ENCODE measurements around the gene PTGER1.

DNA sequence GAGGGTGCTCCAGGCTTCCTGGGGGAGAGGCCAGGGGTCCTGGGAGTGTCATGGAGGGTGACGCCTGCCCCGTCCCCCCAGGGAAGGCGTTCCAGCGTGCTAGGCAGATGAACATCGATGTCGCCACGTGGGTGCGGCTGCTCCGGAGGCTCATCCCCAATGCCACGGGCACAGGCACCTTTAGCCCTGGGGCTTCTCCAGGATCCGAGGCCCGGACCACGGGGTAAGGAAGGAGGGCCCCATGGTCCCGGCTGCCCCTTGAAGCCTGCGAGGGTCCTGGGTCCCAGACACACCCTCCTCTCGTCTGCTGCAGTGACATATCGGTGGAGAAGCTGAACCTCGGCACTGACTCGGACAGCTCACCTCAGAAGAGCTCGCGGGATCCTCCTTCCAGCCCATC is 11.4 kb downstream of the PTGER1 start:
- TF ChIP-seq, protein P1, sequence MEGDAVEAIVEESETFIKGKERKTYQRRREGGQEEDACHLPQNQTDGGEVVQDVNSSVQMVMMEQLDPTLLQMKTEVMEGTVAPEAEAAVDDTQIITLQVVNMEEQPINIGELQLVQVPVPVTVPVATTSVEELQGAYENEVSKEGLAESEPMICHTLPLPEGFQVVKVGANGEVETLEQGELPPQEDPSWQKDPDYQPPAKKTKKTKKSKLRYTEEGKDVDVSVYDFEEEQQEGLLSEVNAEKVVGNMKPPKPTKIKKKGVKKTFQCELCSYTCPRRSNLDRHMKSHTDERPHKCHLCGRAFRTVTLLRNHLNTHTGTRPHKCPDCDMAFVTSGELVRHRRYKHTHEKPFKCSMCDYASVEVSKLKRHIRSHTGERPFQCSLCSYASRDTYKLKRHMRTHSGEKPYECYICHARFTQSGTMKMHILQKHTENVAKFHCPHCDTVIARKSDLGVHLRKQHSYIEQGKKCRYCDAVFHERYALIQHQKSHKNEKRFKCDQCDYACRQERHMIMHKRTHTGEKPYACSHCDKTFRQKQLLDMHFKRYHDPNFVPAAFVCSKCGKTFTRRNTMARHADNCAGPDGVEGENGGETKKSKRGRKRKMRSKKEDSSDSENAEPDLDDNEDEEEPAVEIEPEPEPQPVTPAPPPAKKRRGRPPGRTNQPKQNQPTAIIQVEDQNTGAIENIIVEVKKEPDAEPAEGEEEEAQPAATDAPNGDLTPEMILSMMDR (conservative IDR thresholded peaks at IDR 0.05; ENCODE audit: low read depth, low read length), result no peak
- TF ChIP-seq POLR2A (IDR thresholded peaks at IDR 0.05; ENCODE audit: low read depth, low read length), result no peak
- no peak for TF ChIP-seq RAD21 (IDR thresholded peaks at IDR 0.05; ENCODE audit: low read length)
- TF ChIP-seq RCOR1 (IDR thresholded peaks at IDR 0.05; ENCODE audit: insufficient replicate concordance, low read length), result no peak
- TF ChIP-seq, protein P2, sequence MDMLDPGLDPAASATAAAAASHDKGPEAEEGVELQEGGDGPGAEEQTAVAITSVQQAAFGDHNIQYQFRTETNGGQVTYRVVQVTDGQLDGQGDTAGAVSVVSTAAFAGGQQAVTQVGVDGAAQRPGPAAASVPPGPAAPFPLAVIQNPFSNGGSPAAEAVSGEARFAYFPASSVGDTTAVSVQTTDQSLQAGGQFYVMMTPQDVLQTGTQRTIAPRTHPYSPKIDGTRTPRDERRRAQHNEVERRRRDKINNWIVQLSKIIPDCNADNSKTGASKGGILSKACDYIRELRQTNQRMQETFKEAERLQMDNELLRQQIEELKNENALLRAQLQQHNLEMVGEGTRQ (IDR thresholded peaks at IDR 0.05; ENCODE audit: low read depth, low read length), result no peak
- no peak for TF ChIP-seq SMC3 (IDR thresholded peaks at IDR 0.05; ENCODE audit: low read depth, low read length)
- TF ChIP-seq BHLHE40 (IDR thresholded peaks at IDR 0.05; ENCODE audit: low read depth, low read length), result no peak
- TF ChIP-seq, protein P3, sequence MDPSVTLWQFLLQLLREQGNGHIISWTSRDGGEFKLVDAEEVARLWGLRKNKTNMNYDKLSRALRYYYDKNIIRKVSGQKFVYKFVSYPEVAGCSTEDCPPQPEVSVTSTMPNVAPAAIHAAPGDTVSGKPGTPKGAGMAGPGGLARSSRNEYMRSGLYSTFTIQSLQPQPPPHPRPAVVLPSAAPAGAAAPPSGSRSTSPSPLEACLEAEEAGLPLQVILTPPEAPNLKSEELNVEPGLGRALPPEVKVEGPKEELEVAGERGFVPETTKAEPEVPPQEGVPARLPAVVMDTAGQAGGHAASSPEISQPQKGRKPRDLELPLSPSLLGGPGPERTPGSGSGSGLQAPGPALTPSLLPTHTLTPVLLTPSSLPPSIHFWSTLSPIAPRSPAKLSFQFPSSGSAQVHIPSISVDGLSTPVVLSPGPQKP (IDR thresholded peaks at IDR 0.05; ENCODE audit: borderline replicate concordance, low read depth, low read length), result no peak
- no peak for TF ChIP-seq FOS (IDR thresholded peaks at IDR 0.05; ENCODE audit: low read depth, low read length)
- no peak for TF ChIP-seq RFX5 (IDR thresholded peaks at IDR 0.05; ENCODE audit: low read depth, low read length)
- no peak for TF ChIP-seq MXI1 (IDR thresholded peaks at IDR 0.05; ENCODE audit: borderline replicate concordance, low read depth, low read length)
- no peak for TF ChIP-seq MAFK (IDR thresholded peaks at IDR 0.05; ENCODE audit: low read depth, low read length)
- no peak for TF ChIP-seq CHD1 (IDR thresholded peaks at IDR 0.05; ENCODE audit: low read depth, low read length)
